ENCODE data around the gene YIPF3. TPM values are rescaled to one million over a fixed set of nuclear protein-coding genes. Genes with fewer than 3 reads are reported as not detected.

Gene YIPF3
- total RNA-seq, 4 donors from 2014 or later, result 82.6 to 119 (median 89.0) TPM

DNA sequence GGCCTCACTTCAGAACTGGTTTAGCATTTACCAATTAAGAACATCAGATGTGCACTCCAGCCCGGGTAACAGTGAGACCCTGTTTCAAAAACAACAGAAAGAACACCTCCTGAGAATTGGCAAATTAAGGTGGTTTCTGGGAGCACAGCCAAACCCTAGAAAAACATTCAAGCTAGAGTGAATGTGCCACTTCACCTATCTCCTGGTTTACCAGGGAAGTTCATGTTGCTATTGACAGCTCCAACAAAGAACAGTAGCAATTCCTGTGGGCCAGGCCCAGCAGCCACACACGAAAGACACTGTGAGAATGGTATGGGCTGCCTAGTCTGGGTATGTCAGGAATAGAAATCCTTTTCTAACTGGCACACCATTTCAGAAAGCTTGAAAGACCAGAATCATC, 5.1 kb upstream of the YIPF3 start:
- intact Hi-C loops (cut with DNase I; ENCODE audit: low total_unique reads), result no loop called here
- WGBS, 2 donors, result 77 to 88% methylated on average over 2 of the region's 2 CpGs
- H3K4me3 ChIP-seq (ENCODE audit: low read depth, poor library complexity, severe bottlenecking), result no peak overlapping the region
- no peak for DNase-seq (ENCODE audit: low spot score in 2 of 2)
- no peak for TF ChIP-seq POLR2A (IDR thresholded peaks at IDR 0.05)
- TF ChIP-seq, protein P1, sequence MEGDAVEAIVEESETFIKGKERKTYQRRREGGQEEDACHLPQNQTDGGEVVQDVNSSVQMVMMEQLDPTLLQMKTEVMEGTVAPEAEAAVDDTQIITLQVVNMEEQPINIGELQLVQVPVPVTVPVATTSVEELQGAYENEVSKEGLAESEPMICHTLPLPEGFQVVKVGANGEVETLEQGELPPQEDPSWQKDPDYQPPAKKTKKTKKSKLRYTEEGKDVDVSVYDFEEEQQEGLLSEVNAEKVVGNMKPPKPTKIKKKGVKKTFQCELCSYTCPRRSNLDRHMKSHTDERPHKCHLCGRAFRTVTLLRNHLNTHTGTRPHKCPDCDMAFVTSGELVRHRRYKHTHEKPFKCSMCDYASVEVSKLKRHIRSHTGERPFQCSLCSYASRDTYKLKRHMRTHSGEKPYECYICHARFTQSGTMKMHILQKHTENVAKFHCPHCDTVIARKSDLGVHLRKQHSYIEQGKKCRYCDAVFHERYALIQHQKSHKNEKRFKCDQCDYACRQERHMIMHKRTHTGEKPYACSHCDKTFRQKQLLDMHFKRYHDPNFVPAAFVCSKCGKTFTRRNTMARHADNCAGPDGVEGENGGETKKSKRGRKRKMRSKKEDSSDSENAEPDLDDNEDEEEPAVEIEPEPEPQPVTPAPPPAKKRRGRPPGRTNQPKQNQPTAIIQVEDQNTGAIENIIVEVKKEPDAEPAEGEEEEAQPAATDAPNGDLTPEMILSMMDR (IDR thresholded peaks at IDR 0.05), result no peak

DNA sequence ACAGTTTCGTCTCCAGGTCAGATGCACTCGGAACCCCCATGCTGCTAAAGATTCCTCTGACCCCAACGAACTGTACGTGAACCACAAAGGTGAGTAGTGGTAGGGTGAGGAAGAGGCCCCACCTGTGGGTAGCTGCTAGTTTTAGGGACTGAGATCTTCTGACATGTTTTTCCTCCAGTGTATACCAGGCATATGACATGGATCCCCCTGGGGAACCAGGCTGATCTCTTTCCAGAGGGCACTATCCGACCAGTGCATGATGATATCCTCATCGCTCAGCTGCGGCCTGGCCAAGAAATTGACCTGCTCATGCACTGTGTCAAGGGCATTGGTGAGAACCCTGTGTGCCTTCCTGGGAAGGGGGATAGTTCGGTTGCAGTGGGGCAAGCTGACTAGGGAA, 3.4 kb upstream of the YIPF3 start:
- no peak overlapping the region for H3K4me3 ChIP-seq (ENCODE audit: low read depth, poor library complexity, severe bottlenecking)
- no peak for DNase-seq (ENCODE audit: low spot score in 2 of 2)
- 84 to 86% methylated on average over 8 of the region's 8 CpGs for WGBS, 2 donors
- intact Hi-C loops (cut with DNase I; ENCODE audit: low total_unique reads), result no loop called here
- TF ChIP-seq, protein P1 (IDR thresholded peaks at IDR 0.05), result no peak
- TF ChIP-seq POLR2A (IDR thresholded peaks at IDR 0.05), result no peak

DNA sequence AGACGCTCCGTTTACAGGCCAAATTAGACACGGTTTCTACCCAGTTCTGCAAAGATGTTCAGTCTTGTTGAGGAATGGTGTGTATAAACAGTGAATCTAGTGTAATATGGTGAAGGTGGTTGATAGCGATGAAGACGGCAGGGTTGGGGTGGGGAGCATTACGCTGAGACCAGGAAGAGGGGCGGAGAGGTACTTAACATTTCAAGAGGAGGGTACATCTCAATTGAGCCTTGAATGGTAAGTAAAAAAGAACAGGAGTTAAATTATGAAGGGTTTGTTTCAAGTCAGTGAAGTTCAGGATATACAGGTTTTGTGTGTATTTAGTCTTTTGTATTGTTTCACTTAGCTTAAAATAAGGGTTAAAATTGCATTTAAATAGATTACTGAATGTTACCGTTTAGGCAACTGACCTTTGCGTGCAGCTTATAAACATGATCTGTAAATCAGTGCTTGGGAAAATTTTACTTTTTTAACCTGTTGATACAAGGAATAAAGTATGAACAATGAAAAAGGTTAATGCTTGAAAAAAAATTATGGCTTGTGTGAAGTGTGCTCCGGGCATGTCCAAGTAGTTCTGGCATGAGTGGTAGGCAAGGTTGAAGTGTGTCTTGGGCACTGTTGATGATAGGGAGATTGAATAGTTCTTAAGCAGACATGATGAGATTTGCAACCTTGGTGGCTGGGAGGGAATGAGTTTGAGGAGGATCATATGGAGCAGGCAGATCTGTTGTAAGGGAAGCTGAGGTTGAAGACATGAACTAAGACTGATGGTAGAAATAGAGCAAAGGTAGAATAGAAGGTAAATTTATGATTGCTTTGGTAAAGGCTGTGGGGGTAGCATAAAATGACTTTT, 1.0 kb upstream of the YIPF3 start:
- 1 to 3% methylated on average over 10 of the region's 10 CpGs for WGBS, 2 donors
- intact Hi-C loops (cut with DNase I; ENCODE audit: low total_unique reads), result no loop called here
- no peak for TF ChIP-seq POLR2A (IDR thresholded peaks at IDR 0.05)
- TF ChIP-seq, protein P1 (IDR thresholded peaks at IDR 0.05), result no peak
- DNase-seq (ENCODE audit: low spot score in 2 of 2), result no peak
- peak overlapping the region; percentile 99 for H3K4me3 ChIP-seq (ENCODE audit: low read depth, poor library complexity, severe bottlenecking)

DNA sequence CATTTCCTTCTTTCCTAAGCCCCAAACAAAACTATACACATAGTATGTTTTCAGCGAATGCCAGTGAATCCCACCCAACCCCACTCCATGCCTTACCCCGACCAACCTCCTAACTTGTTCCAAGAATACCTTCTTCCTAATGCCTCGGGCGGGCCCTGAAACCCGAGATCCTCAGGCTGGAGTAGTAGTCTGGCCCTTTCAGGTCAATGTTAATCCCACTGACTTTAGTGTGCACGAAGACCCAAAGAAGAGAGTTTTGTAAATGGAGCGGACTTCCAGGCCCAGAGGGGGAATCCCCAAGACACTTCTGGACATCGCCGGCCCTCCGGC, 394 bp downstream of the YIPF3 start:
- intact Hi-C loops (cut with DNase I; ENCODE audit: low total_unique reads), result no loop called here
- no peak for TF ChIP-seq POLR2A (IDR thresholded peaks at IDR 0.05)
- peak overlapping the region; percentile 99 for H3K4me3 ChIP-seq (ENCODE audit: low read depth, poor library complexity, severe bottlenecking)
- WGBS, 2 donors, result 1% methylated on average over 9 to 10 of the region's 10 CpGs
- no peak for DNase-seq (ENCODE audit: low spot score in 2 of 2)

DNA sequence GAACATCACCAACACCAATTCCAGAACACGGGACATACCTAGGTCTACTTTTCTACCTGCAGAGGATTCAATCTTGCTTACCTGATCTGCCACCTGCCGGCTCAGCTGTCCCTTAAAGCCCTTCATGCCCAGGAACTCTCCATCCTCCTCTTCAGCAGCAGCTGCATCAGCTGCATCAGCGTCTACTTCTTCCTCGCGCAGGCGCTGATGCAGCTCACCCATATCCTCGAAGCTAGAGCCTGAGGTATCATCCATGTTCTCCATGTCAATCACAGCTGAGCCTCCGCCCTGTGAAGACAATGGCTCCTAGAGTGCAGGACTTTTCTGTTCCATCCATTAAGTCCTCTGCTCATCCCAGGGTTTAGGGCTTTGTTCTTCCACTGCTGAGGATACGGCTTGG, 918 bp downstream of the YIPF3 start:
- TF ChIP-seq POLR2A (IDR thresholded peaks at IDR 0.05), result no peak
- TF ChIP-seq, protein P1 (IDR thresholded peaks at IDR 0.05), result no peak
- WGBS, 2 donors, result 46 to 56% methylated on average over 9 of the region's 9 CpGs
- intact Hi-C loops (cut with DNase I; ENCODE audit: low total_unique reads), result no loop called here
- no peak for DNase-seq (ENCODE audit: low spot score in 2 of 2)
- H3K4me3 ChIP-seq (ENCODE audit: low read depth, poor library complexity, severe bottlenecking), result peak overlapping the region; percentile 99

DNA sequence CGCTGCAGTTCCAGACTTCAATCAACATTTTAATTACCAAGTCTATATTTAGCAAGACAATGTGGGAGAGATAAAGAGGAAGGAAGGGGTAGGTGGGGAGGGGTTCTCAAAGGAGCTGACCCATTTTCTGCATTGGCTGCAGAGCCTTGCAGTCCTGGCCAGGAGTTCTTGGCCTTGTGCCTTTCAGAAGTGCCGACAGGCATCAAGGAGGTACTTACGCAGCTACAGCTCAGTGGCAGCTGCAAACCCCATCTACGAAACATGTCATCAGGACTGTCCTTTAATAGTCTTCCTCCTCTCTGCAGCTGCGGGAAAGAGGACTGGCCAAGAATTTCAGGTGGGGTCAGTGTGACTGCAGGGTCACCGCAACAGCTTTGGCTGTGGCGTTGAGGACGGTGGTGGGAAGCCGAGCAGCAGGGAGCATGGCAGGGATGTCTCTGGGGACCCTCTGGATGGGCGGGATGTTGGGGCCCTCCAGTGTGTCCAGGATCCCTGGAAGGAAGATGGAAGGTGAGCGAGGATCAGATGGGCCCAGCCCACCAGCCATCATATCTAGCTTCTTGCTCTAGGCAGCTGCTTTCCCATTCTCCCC, 4.8 kb downstream of the YIPF3 start:
- TF ChIP-seq, protein P1 (IDR thresholded peaks at IDR 0.05), result no peak
- no peak for TF ChIP-seq POLR2A (IDR thresholded peaks at IDR 0.05)
- intact Hi-C loops (cut with DNase I; ENCODE audit: low total_unique reads), result no loop called here
- H3K4me3 ChIP-seq (ENCODE audit: low read depth, poor library complexity, severe bottlenecking), result no peak overlapping the region
- no peak for DNase-seq (ENCODE audit: low spot score in 2 of 2)
- WGBS, 2 donors, result 81 to 82% methylated on average over 11 of the region's 11 CpGs
